ENCODE data around the gene RABEPK.
"Not testable (repeated sequence)": the region's sequence is repeated elsewhere in the genome, so short reads cannot be mapped to it uniquely, and the experiment has no call there.

The RABEPK gene

GRCh38 chr9:125200216-125201047 lies at the start of gene RABEPK:
Gene RABEPK, plus strand, starts transcription at chr9:125200542. Its CDS starts 2,472 bp downstream, at chr9:125203014.
- Histone ChIP-seq H3K4me1 (peaks cover 11% of the 10 kb centered on the region), H3K36me3 (replicated peaks) (peaks cover 16% of the 10 kb centered on the region), H3K4me3 (peak within 1 kb of the TSS; percentile 70), H3K27me3 (ENCODE audit: low read depth) (no peaks in the 10 kb centered on the region), H3K9me3 (no peaks in the 10 kb centered on the region)
- in situ Hi-C loops (cut with MboI; ENCODE audit: low sequenced_read_pairs): no loop called here
- peak; percentile 87 to 96 for DNase-seq (ENCODE audit: low spot score in 2 of 2)

GRCh38 chr9:125151730-125152129 lies 48.6 kb upstream of the RABEPK start:
- Histone ChIP-seq H3K36me3 (replicated peaks) (peaks cover 42% of the 10 kb centered on the region), H3K4me1 (no peaks in the 10 kb centered on the region), H3K27me3 (ENCODE audit: low read depth) (no peaks in the 10 kb centered on the region), H3K9me3 (no peaks in the 10 kb centered on the region), H3K4me3 (no peak overlapping the region)
- DNase-seq (ENCODE audit: low spot score in 2 of 2): no peak
- in situ Hi-C loops (cut with MboI; ENCODE audit: low sequenced_read_pairs): no loop called here

GRCh38 chr9:125153712-125154367 lies 46.5 kb upstream of the RABEPK start:
- in situ Hi-C loops (cut with MboI; ENCODE audit: low sequenced_read_pairs): no loop called here
- no peaks in the 10 kb centered on the region for H3K27me3 ChIP-seq (ENCODE audit: low read depth)
- no peak for DNase-seq (ENCODE audit: low spot score in 2 of 2)
- H3K9me3 ChIP-seq: no peaks in the 10 kb centered on the region
- H3K36me3 ChIP-seq (replicated peaks): peaks cover 42% of the 10 kb centered on the region
- no peak overlapping the region for H3K4me3 ChIP-seq
- H3K4me1 ChIP-seq: no peaks in the 10 kb centered on the region

- Histone ChIP-seq H3K27me3 (ENCODE audit: low read depth) (no peaks in the 10 kb centered on the region), H3K4me3 (no peak overlapping the region), H3K4me1 (no peaks in the 10 kb centered on the region), H3K9me3 (no peaks in the 10 kb centered on the region), H3K36me3 (replicated peaks) (peaks cover 28% of the 10 kb centered on the region)
- in situ Hi-C loops (cut with MboI; ENCODE audit: low sequenced_read_pairs): no loop called here
- DNase-seq (ENCODE audit: low spot score in 2 of 2): no peak
Observed at GRCh38 chr9:125156551-125156950, 43.8 kb upstream of the RABEPK start.

GRCh38 chr9:125160750-125161149 lies 39.6 kb upstream of the RABEPK start:
- no peaks in the 10 kb centered on the region for H3K4me1 ChIP-seq
- H3K27me3 ChIP-seq (ENCODE audit: low read depth): no peaks in the 10 kb centered on the region
- 0 out of 2 replicates have a peak, but pooled peaks cover 6% of the 10 kb centered on the region for H3K36me3 ChIP-seq (replicated peaks)
- H3K4me3 ChIP-seq: no peak overlapping the region
- in situ Hi-C loops (cut with MboI; ENCODE audit: low sequenced_read_pairs): no loop called here
- no peaks in the 10 kb centered on the region for H3K9me3 ChIP-seq
- no peak for DNase-seq (ENCODE audit: low spot score in 2 of 2)

GRCh38 chr9:125161284-125161918 lies 38.9 kb upstream of the RABEPK start:
- in situ Hi-C loops (cut with MboI; ENCODE audit: low sequenced_read_pairs): no loop called here
- no peaks in the 10 kb centered on the region for H3K4me1 ChIP-seq
- no peak for DNase-seq (ENCODE audit: low spot score in 2 of 2)
- no peaks in the 10 kb centered on the region for H3K27me3 ChIP-seq (ENCODE audit: low read depth)
- no peaks in the 10 kb centered on the region for H3K9me3 ChIP-seq
- no peak overlapping the region for H3K4me3 ChIP-seq
- H3K36me3 ChIP-seq (replicated peaks): 0 out of 2 replicates have a peak, but pooled peaks cover 6% of the 10 kb centered on the region

GRCh38 chr9:125162891-125163290 lies 37.5 kb upstream of the RABEPK start:
- H3K27me3 ChIP-seq (ENCODE audit: low read depth); H3K4me3 ChIP-seq; in situ Hi-C loops (cut with MboI; ENCODE audit: low sequenced_read_pairs); DNase-seq (ENCODE audit: low spot score in 2 of 2); H3K36me3 ChIP-seq (replicated peaks); H3K9me3 ChIP-seq; H3K4me1 ChIP-seq: not testable (repeated sequence)

- Histone ChIP-seq H3K4me3 (no peak overlapping the region), H3K9me3 (no peaks in the 10 kb centered on the region), H3K4me1 (no peaks in the 10 kb centered on the region), H3K27me3 (ENCODE audit: low read depth) (no peaks in the 10 kb centered on the region), H3K36me3 (replicated peaks) (peaks cover 10% of the 10 kb centered on the region)
- DNase-seq (ENCODE audit: low spot score in 2 of 2): no peak
- in situ Hi-C loops (cut with MboI; ENCODE audit: low sequenced_read_pairs): no loop called here
Observed at GRCh38 chr9:125166762-125167161, 33.6 kb upstream of the RABEPK start.

- DNase-seq (ENCODE audit: low spot score in 2 of 2): no peak
- in situ Hi-C loops (cut with MboI; ENCODE audit: low sequenced_read_pairs): no loop called here
- H3K27me3 ChIP-seq (ENCODE audit: low read depth): no peaks in the 10 kb centered on the region
- no peak overlapping the region for H3K4me3 ChIP-seq
- no peaks in the 10 kb centered on the region; the same call in 1 of the 2 replicates for H3K4me1 ChIP-seq
- H3K9me3 ChIP-seq: no peaks in the 10 kb centered on the region
- peaks cover 15% of the 10 kb centered on the region for H3K36me3 ChIP-seq (replicated peaks)
Observed at GRCh38 chr9:125169895-125170294, 30.4 kb upstream of the RABEPK start.

- Histone ChIP-seq H3K4me3 (no peak overlapping the region), H3K27me3 (ENCODE audit: low read depth) (no peaks in the 10 kb centered on the region), H3K36me3 (replicated peaks) (peaks cover 15% of the 10 kb centered on the region), H3K9me3 (no peaks in the 10 kb centered on the region), H3K4me1 (no peaks in the 10 kb centered on the region; the same call in 1 of the 2 replicates)
- DNase-seq (ENCODE audit: low spot score in 2 of 2): peak in 1 of 2 experiments; percentile 15
- in situ Hi-C loops (cut with MboI; ENCODE audit: low sequenced_read_pairs): no loop called here
Observed at GRCh38 chr9:125172031-125172755, 28.1 kb upstream of the RABEPK start.

- Histone ChIP-seq H3K36me3 (replicated peaks) (peaks cover 4% of the 10 kb centered on the region; the same call in 1 of the 2 replicates), H3K27me3 (ENCODE audit: low read depth) (no peaks in the 10 kb centered on the region), H3K4me1 (no peaks in the 10 kb centered on the region; the same call in 1 of the 2 replicates), H3K4me3 (no peak overlapping the region), H3K9me3 (no peaks in the 10 kb centered on the region; the same call in 1 of the 2 replicates)
- in situ Hi-C loops (cut with MboI; ENCODE audit: low sequenced_read_pairs): no loop called here
- DNase-seq (ENCODE audit: low spot score in 2 of 2): no peak
Observed at GRCh38 chr9:125176636-125177035, 23.7 kb upstream of the RABEPK start.

GRCh38 chr9:125177888-125178287 lies 22.5 kb upstream of the RABEPK start:
- Histone ChIP-seq H3K4me3 (no peak overlapping the region), H3K4me1 (no peaks in the 10 kb centered on the region), H3K36me3 (replicated peaks) (peaks cover 4% of the 10 kb centered on the region; the same call in 1 of the 2 replicates), H3K9me3 (no peaks in the 10 kb centered on the region; the same call in 1 of the 2 replicates), H3K27me3 (ENCODE audit: low read depth) (no peaks in the 10 kb centered on the region)
- in situ Hi-C loops (cut with MboI; ENCODE audit: low sequenced_read_pairs): no loop called here
- DNase-seq (ENCODE audit: low spot score in 2 of 2): no peak

GRCh38 chr9:125179776-125180175 lies 20.6 kb upstream of the RABEPK start:
- H3K4me3 ChIP-seq; H3K27me3 ChIP-seq (ENCODE audit: low read depth); H3K4me1 ChIP-seq; DNase-seq (ENCODE audit: low spot score in 2 of 2); H3K9me3 ChIP-seq; in situ Hi-C loops (cut with MboI; ENCODE audit: low sequenced_read_pairs); H3K36me3 ChIP-seq (replicated peaks): not testable (repeated sequence)

Measured in HAP-1 (cell line).